GM12878 (cell line): Measurements from ENCODE around the gene CRB2.

ENCODE experiments used
- CHD4 ChIP-seq: fragments of 200-600 bp; sonication (generic); IDR thresholded peaks from 2 replicates; pipeline ENCODE4 v1.6.1; 2016; ENCODE audit warnings: mild to moderate bottlenecking
- CTCF ChIP-seq, 3 experiments: IDR thresholded peaks in 2 of 3; conservative IDR thresholded peaks in 1 of 3; 2 replicates each; pipeline ENCODE4 v1.5.1; 2011; ENCODE audit warnings: low read depth in 3 of 3, low read length in 3 of 3, mild to moderate bottlenecking in 3 of 3, control low read depth in 2 of 3, moderate library complexity in 2 of 3, inconsistent platforms in 1 of 3, mixed read lengths in 1 of 3; ENCODE audit not compliant: control insufficient read depth in 2 of 3, insufficient read depth in 1 of 3; ENCODE audit errors: extremely low read depth in 1 of 3
- EP300 ChIP-seq, 2 experiments: fragments of 150-350 bp in 1 of 2; IDR thresholded peaks; 2 replicates each; pipeline ENCODE4 v1.6.1; 2011 to 2012; ENCODE audit warnings: low read depth in 2 of 2, low read length in 2 of 2, borderline replicate concordance in 1 of 2, improper control_type of control experiment in 1 of 2, inconsistent platforms in 1 of 2; ENCODE audit not compliant: control insufficient read depth in 1 of 2
- FOS ChIP-seq: IDR thresholded peaks from 3 replicates; pipeline ENCODE4 v1.6.1; 2011; ENCODE audit warnings: borderline replicate concordance; ENCODE audit not compliant: insufficient read length; ENCODE audit errors: extremely low read depth
- JUNB ChIP-seq: IDR thresholded peaks from 2 replicates; pipeline ENCODE4 v1.6.1; 2016; ENCODE audit warnings: antibody characterized with exemption, mild to moderate bottlenecking
- MAX ChIP-seq: IDR thresholded peaks from 2 replicates; pipeline ENCODE4 v1.6.1; 2012; ENCODE audit warnings: low read depth, low read length, improper control_type of control experiment
- NFYB ChIP-seq: IDR thresholded peaks from 2 replicates; pipeline ENCODE4 v1.6.1; 2011; ENCODE audit warnings: low read depth, mild to moderate bottlenecking, low read length, improper control_type of control experiment, moderate library complexity; ENCODE audit not compliant: insufficient read depth
- POLR2AphosphoS5 ChIP-seq: IDR thresholded peaks from 2 replicates; pipeline ENCODE4 v1.6.1; 2011; ENCODE audit warnings: mild to moderate bottlenecking, low read length, inconsistent platforms
- RFX5 ChIP-seq: IDR thresholded peaks from 2 replicates; pipeline ENCODE4 v1.6.1; 2011; ENCODE audit warnings: low read depth, low read length, improper control_type of control experiment
- TBL1XR1 ChIP-seq: IDR thresholded peaks from 2 replicates; pipeline ENCODE4 v1.6.1; 2012; ENCODE audit warnings: low read depth, low read length, improper control_type of control experiment
- USF1 ChIP-seq: IDR thresholded peaks from 2 replicates; pipeline ENCODE4 v1.6.1; 2011; ENCODE audit warnings: borderline replicate concordance, low read depth, mild to moderate bottlenecking, moderate library complexity, mixed read lengths, low read length; ENCODE audit not compliant: insufficient read depth; ENCODE audit errors: extremely low read length
- TF ChIP-seq, protein P1 (sequence below): fragments of 450-650 bp; IDR thresholded peaks from 2 replicates; pipeline ENCODE4 v1.6.1; 2016; ENCODE audit warnings: mild to moderate bottlenecking, moderate library complexity, borderline replicate concordance

- TF ChIP-seq TBL1XR1 (no peak), USF1 (no peak), CTCF (IDR thresholded peaks at IDR 0.05 in 2 of 3, conservative IDR thresholded peaks at IDR 0.05 in 1 of 3; ENCODE audit: control insufficient read depth in 2 of 3, extremely low read depth in 1 of 3, insufficient read depth in 1 of 3, low read depth in 3 of 3, low read length in 3 of 3) (no peak), JUNB (no peak), FOS (no peak), EP300 (IDR thresholded peaks at IDR 0.05; ENCODE audit: borderline replicate concordance in 1 of 2, control insufficient read depth in 1 of 2, low read depth in 2 of 2, low read length in 2 of 2) (no peak), CHD4 (no peak), RFX5 (no peak), NFYB (no peak), MAX (no peak), POLR2AphosphoS5 (no peak)
- TF ChIP-seq, protein P1, sequence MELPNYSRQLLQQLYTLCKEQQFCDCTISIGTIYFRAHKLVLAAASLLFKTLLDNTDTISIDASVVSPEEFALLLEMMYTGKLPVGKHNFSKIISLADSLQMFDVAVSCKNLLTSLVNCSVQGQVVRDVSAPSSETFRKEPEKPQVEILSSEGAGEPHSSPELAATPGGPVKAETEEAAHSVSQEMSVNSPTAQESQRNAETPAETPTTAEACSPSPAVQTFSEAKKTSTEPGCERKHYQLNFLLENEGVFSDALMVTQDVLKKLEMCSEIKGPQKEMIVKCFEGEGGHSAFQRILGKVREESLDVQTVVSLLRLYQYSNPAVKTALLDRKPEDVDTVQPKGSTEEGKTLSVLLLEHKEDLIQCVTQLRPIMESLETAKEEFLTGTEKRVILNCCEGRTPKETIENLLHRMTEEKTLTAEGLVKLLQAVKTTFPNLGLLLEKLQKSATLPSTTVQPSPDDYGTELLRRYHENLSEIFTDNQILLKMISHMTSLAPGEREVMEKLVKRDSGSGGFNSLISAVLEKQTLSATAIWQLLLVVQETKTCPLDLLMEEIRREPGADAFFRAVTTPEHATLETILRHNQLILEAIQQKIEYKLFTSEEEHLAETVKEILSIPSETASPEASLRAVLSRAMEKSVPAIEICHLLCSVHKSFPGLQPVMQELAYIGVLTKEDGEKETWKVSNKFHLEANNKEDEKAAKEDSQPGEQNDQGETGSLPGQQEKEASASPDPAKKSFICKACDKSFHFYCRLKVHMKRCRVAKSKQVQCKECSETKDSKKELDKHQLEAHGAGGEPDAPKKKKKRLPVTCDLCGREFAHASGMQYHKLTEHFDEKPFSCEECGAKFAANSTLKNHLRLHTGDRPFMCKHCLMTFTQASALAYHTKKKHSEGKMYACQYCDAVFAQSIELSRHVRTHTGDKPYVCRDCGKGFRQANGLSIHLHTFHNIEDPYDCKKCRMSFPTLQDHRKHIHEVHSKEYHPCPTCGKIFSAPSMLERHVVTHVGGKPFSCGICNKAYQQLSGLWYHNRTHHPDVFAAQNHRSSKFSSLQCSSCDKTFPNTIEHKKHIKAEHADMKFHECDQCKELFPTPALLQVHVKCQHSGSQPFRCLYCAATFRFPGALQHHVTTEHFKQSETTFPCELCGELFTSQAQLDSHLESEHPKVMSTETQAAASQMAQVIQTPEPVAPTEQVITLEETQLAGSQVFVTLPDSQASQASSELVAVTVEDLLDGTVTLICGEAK, result no peak
Observed at GRCh38 chr9:123347289-123348060, 8.5 kb upstream of the CRB2 start.
